Kidney epithelial cell (primary cell): ENCODE results near the gene NAPSA. TPM values are rescaled to one million over a fixed set of nuclear protein-coding genes. Genes with fewer than 3 reads are reported as not detected.
A peak's percentile ranks its signal among the peaks of the same experiment; 100 is the strongest.

Experiments used
- DNase-seq: peaks from one replicate; pipeline ENCODE4 v3.0.0-alpha.2; 2010; ENCODE audit warnings: low read depth
- H3K27me3 ChIP-seq: 2 replicates; pipeline ENCODE4 v1.6.0; 2011; ENCODE audit warnings: low read length; ENCODE audit not compliant: control insufficient read depth, insufficient read depth
- H3K36me3 ChIP-seq: 2 replicates; pipeline ENCODE4 v1.5.1; 2011; ENCODE audit warnings: low read length; ENCODE audit not compliant: control insufficient read depth, insufficient read depth
- H3K4me3 ChIP-seq: 2 replicates; pipeline ENCODE4 v1.5.1; 2011; ENCODE audit warnings: low read depth, mild to moderate bottlenecking, control low read depth, low read length
- total RNA-seq: library from RNA; depleted of rRNA; stranded (reverse); fragments of >200 nt; gene quantifications from 2 replicates; pipeline ENCODE4 v1.2.3, GENCODE V29; 2015
- TF ChIP-seq, protein P1 (sequence below): IDR thresholded peaks from 2 replicates; pipeline ENCODE4 v1.5.1; 2011; ENCODE audit warnings: mild to moderate bottlenecking, moderate library complexity, low read length, control low read depth, inconsistent platforms; ENCODE audit not compliant: insufficient read depth, poor library complexity, severe bottlenecking

NAPSA gene
- total RNA-seq, 1 donor from 2014 or later, result 1.8 TPM

DNA sequence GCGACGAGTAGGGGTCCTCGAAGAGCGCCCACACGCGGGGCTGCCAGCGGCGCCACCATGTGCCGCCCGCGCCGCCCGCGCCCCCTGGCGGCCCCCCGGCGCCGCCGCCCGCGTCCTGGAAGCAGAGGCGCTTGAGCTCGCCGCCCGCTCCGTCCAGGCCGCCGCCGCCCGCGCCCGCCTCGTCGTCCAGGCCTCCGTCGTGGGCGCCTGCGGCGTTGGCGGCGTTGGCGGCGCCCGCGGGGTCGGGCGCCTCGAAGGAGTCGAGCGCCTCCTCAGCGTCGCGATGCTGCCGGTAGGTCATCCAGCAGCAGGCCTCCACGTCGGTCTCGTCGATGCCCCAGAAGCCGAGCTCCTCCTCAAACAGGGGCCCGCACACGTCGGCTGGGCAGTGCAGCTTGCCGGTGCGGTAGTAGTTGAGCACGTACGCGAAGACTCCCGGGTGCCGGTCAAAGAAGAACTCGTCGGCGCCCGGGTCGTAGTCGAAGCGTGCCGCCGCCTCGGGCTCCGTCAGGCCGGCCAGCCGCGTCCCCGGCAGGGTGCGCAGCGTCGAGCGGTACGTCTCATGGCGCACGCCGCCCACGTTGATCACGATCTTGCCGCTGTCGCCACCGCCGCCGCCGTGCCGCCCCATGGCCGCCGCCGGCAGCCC is 37.1 kb downstream of the NAPSA start:
- no peak for DNase-seq
- Histone ChIP-seq H3K36me3 (no peaks in the 10 kb centered on the region), H3K27me3 (peaks cover 65% of the 10 kb centered on the region), H3K4me3 (peak overlapping the region; percentile 20)
- TF ChIP-seq, protein P1, sequence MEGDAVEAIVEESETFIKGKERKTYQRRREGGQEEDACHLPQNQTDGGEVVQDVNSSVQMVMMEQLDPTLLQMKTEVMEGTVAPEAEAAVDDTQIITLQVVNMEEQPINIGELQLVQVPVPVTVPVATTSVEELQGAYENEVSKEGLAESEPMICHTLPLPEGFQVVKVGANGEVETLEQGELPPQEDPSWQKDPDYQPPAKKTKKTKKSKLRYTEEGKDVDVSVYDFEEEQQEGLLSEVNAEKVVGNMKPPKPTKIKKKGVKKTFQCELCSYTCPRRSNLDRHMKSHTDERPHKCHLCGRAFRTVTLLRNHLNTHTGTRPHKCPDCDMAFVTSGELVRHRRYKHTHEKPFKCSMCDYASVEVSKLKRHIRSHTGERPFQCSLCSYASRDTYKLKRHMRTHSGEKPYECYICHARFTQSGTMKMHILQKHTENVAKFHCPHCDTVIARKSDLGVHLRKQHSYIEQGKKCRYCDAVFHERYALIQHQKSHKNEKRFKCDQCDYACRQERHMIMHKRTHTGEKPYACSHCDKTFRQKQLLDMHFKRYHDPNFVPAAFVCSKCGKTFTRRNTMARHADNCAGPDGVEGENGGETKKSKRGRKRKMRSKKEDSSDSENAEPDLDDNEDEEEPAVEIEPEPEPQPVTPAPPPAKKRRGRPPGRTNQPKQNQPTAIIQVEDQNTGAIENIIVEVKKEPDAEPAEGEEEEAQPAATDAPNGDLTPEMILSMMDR, result no peak

DNA sequence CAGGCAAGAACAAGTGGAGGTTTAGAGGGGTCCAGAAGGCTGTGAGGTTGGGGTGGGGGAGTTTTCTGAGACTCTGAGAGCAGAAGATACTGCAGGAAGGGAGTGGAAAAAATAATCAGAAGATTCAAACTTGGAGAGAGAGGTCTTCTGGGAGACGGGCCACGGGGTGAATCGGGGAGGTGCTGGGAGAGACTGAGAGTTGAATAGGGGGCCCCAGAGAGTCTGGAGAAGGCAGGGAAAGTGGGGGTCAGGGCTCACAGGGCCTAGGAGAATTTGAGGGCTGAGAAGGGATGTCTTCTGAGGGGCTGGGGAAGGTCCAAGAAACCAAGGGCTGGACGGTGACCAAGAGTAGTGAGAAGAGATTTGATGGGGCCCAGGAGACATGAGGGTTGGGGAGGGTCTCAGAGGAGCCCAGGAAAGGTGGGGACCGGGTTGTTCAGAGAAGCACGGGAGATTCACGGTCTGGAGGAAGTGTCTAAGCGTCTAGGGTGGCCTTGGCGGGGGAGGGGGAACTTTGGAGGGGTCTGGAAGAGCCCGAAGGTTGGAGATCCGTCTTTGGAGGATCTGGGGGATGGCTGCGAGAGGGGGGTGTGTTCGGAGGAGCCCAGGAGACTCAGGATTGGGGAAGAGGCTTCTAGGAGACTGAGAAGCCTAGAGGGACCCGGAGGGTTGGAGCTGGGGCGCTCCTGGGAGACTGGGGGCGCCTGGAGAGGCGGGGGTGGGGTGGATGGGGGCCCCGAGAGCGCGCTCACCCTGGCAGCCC is 37.8 kb downstream of the NAPSA start:
- no peak for DNase-seq
- Histone ChIP-seq H3K27me3 (peaks cover 59% of the 10 kb centered on the region), H3K4me3 (no peak overlapping the region), H3K36me3 (no peaks in the 10 kb centered on the region)
- TF ChIP-seq, protein P1, result no peak

DNA sequence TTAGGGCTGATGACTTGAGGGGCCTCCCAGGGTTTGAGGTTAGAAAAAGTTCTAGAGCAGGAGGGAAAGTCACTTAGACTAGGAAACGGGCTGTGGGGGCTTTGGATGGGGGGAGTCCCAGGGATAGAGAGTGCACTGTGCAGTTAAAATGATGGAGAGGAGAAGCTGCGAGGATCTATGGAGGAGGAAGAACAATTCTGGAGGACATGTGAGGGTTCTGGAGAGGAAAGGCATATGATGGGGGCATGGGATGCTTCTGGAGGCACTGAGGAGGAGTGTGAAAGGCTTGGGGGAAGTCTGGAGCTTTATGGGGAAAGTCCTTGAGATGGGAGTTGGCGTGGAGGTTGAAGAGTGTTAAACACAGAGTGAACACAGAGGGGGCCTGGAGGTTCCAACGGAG is 38.4 kb downstream of the NAPSA start:
- Histone ChIP-seq H3K4me3 (no peak overlapping the region), H3K36me3 (no peaks in the 10 kb centered on the region), H3K27me3 (peaks cover 53% of the 10 kb centered on the region)
- DNase-seq, result no peak
- TF ChIP-seq, protein P1, result no peak

DNA sequence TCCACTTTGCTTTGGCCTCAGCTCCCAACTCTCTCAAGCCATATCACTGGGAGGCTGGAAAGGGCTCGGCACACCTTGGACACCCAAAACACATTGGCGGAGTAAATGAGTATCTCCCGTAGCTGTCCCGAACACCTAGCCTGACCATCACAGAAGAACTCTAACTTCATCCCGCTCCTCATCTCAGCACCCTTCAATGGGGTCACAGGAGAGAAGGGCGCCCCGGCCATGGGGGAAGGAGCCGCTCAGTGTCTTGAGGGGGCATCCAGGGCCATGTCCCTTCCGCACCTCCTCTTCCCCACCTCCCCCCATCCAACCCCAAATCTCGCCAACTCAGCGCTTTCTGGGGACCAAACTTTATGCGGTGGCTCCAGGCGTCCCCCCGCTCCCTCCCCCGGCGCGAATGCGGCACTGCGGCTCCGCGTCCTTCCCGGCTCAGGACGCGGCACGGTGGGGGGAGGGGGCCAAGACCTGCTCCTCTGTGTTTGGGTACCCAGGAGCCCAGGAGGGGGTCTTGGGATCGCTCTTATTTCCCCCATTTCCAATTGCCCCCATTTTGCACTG is 39.3 kb downstream of the NAPSA start:
- TF ChIP-seq, protein P1, result no peak
- no peak overlapping the region for H3K4me3 ChIP-seq
- no peak for DNase-seq
- peaks cover 48% of the 10 kb centered on the region for H3K27me3 ChIP-seq
- no peaks in the 10 kb centered on the region for H3K36me3 ChIP-seq

DNA sequence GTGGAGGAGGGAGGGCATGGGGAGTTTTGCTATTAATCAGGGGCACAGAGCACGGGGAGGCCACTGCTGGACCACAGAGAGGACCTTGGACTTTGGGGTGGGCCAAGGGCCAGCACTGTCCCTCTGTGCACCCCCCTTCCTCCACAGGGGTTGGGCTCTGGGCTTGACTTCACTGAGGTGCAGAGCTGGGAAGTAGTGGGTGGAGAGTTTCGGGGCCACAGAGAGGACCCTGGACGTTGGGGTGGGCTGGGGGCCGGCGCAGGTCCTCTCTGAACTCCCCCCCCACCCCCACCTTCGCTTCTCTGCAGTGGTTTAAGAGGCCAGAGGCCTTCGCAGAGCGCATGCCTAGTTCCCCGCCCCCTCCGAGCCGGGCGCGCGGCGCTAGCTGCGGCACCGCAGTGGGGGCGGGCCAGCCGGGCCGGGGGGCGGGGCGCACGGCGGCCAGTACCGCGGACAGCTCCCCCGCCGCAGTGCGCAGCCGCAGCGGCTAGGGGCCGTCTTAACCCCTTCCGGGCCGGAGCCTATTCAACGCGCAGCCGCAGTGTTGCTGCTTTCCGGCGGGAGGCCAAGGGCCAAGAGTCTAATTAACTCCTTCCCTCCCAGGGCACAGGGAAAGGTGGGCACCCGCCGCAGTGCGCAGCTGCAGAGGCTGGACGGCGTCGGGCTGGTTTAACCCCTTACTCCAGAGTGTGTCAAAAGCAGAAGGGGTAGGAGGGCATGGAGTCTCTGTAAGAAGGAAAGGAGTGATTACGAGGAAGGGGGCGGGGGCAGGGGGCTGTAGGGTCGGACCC is 39.9 kb downstream of the NAPSA start:
- Histone ChIP-seq H3K4me3 (no peak overlapping the region), H3K36me3 (no peaks in the 10 kb centered on the region), H3K27me3 (peaks cover 44% of the 10 kb centered on the region)
- no peak for DNase-seq
- TF ChIP-seq, protein P1, result no peak
